ENCODE results near the gene CCNY. TPM values are rescaled to one million over a fixed set of nuclear protein-coding genes. Genes with fewer than 3 reads are reported as not detected.

The CCNY gene
- total RNA-seq, 1 experiment from 2014 or later, result 53.3 TPM

- ChIA-PET CTCF (no interaction called here), POLR2A (no interaction called here)
- no peaks in the 10 kb centered on the region for H3K27me3 Mint-ChIP-seq (ENCODE audit: low read depth)
- DNase-seq (ENCODE audit: low spot score), result no peak
- TF ChIP-seq CDX4 (CRISPR knock-in tag; IDR thresholded peaks at IDR 0.05; ENCODE audit: borderline replicate concordance) (no peak), ZNF219 (CRISPR knock-in tag; IDR thresholded peaks at IDR 0.05; ENCODE audit: borderline replicate concordance) (no peak), SOX15 (CRISPR knock-in tag; IDR thresholded peaks at IDR 0.05) (no peak), ZNF121 (CRISPR knock-in tag; IDR thresholded peaks at IDR 0.05) (no peak), ZNF532 (CRISPR knock-in tag; IDR thresholded peaks at IDR 0.05; ENCODE audit: borderline replicate concordance) (no peak), PRRX2 (CRISPR knock-in tag; IDR thresholded peaks at IDR 0.05) (no peak), STAT6 (CRISPR knock-in tag; conservative IDR thresholded peaks at IDR 0.05; ENCODE audit: low read depth) (no peak), ZNF138 (CRISPR knock-in tag; conservative IDR thresholded peaks at IDR 0.05) (no peak), ZNF281 (CRISPR knock-in tag; IDR thresholded peaks at IDR 0.05) (no peak), MXD4 (CRISPR knock-in tag; IDR thresholded peaks at IDR 0.05; ENCODE audit: borderline replicate concordance) (no peak), PREB (CRISPR knock-in tag; IDR thresholded peaks at IDR 0.05; ENCODE audit: borderline replicate concordance) (no peak), ATF3 (CRISPR knock-in tag; conservative IDR thresholded peaks at IDR 0.05) (no peak), GABPB1 (CRISPR knock-in tag; IDR thresholded peaks at IDR 0.05) (no peak), TCF7 (CRISPR knock-in tag; IDR thresholded peaks at IDR 0.05; ENCODE audit: low read depth) (no peak), FOXJ3 (CRISPR knock-in tag; IDR thresholded peaks at IDR 0.05; ENCODE audit: borderline replicate concordance) (no peak), USF1 (CRISPR knock-in tag; IDR thresholded peaks at IDR 0.05) (no peak), E2F4 (CRISPR knock-in tag; IDR thresholded peaks at IDR 0.05; ENCODE audit: borderline replicate concordance, low read depth) (no peak), KAT7 (CRISPR knock-in tag; IDR thresholded peaks at IDR 0.05; ENCODE audit: borderline replicate concordance) (no peak), NFYB (CRISPR knock-in tag; conservative IDR thresholded peaks at IDR 0.05; ENCODE audit: low read depth) (no peak)
- H3K4me3 Mint-ChIP-seq, result no peak overlapping the region
- H3K36me3 Mint-ChIP-seq, result no peaks in the 10 kb centered on the region
- H3K27ac Mint-ChIP-seq, result peak overlapping the region; percentile 13; the same call in 1 of the 2 replicates
- H3K4me1 Mint-ChIP-seq, result peaks cover 67% of the 10 kb centered on the region
- ATAC-seq, result no peak
- H3K9me3 Mint-ChIP-seq, result no peaks in the 10 kb centered on the region
Measured at GRCh38 chr10:35452171-35452570, 115.9 kb downstream of the CCNY start.

All from WTC11 (cell line).